HUES6 (cell line): Measurements from ENCODE around the gene TSPAN8.

Source experiments
- H3K27ac ChIP-seq: 2 replicates; pipeline ENCODE4 v1.7.0; 2013; ENCODE audit warnings: low read depth, mild to moderate bottlenecking, low read length, inconsistent platforms
- H3K27me3 ChIP-seq: 2 replicates; pipeline ENCODE4 v1.6.1; 2013; ENCODE audit warnings: low read length; ENCODE audit not compliant: control insufficient read depth, insufficient read depth
- H3K36me3 ChIP-seq: 2 replicates; pipeline ENCODE4 v1.6.1; 2013; ENCODE audit warnings: low read length; ENCODE audit not compliant: control insufficient read depth, insufficient read depth
- H3K4me1 ChIP-seq: 2 replicates; pipeline ENCODE4 v1.6.1; 2013; ENCODE audit warnings: low read length; ENCODE audit not compliant: control insufficient read depth, insufficient read depth
- H3K4me3 ChIP-seq: 2 replicates; pipeline ENCODE4 v1.5.1; 2013; ENCODE audit warnings: low read depth, low read length
- H3K9ac ChIP-seq: one replicate; pipeline ENCODE4 v1.6.1; 2013; ENCODE audit warnings: mild to moderate bottlenecking, low read length
- H3K9me3 ChIP-seq: 2 replicates; pipeline ENCODE4 v1.6.1; 2013; ENCODE audit warnings: low read depth, low read length; ENCODE audit not compliant: control insufficient read depth, insufficient read depth

TSPAN8 gene

GRCh38 chr12:71157601-71158233 lies at the start of gene TSPAN8:
TSS of gene TSPAN8 (minus strand) at chr12:71157999. CDS start at chr12:71157678, 321 bp downstream.
- H3K27me3 ChIP-seq = no peaks in the 10 kb centered on the region
- H3K27ac ChIP-seq = no peak within 1 kb of the TSS

GRCh38 chr12:71201136-71201679 lies 43.4 kb upstream of the TSPAN8 start:
- Histone ChIP-seq H3K9me3 (peaks cover 9% of the 10 kb centered on the region), H3K36me3 (no peaks in the 10 kb centered on the region), H3K4me3 (no peak overlapping the region), H3K27ac (no peak overlapping the region), H3K9ac (no peak overlapping the region), H3K4me1 (peaks cover 13% of the 10 kb centered on the region; the same call in 1 of the 2 replicates), H3K27me3 (no peaks in the 10 kb centered on the region)

More at GRCh38 chr12:71157601-71158233, at the start of gene TSPAN8:
- H3K4me3 ChIP-seq = no peak within 1 kb of the TSS
- peaks cover 7% of the 10 kb centered on the region for H3K4me1 ChIP-seq
- H3K9me3 ChIP-seq = no peaks in the 10 kb centered on the region
- no peaks in the 10 kb centered on the region for H3K36me3 ChIP-seq
- H3K9ac ChIP-seq = no peak within 1 kb of the TSS

GRCh38 chr12:71200706-71201105 lies 42.9 kb upstream of the TSPAN8 start:
- Histone ChIP-seq H3K4me1 (peaks cover 15% of the 10 kb centered on the region; the same call in 1 of the 2 replicates), H3K9me3 (peaks cover 7% of the 10 kb centered on the region; the same call in 1 of the 2 replicates), H3K36me3 (no peaks in the 10 kb centered on the region), H3K27ac (no peak overlapping the region), H3K4me3 (no peak overlapping the region), H3K9ac (no peak overlapping the region), H3K27me3 (no peaks in the 10 kb centered on the region)

- Histone ChIP-seq H3K36me3 (no peaks in the 10 kb centered on the region), H3K9ac (no peak overlapping the region), H3K4me3 (no peak overlapping the region), H3K9me3 (no peaks in the 10 kb centered on the region), H3K4me1 (peaks cover 22% of the 10 kb centered on the region; the same call in 1 of the 2 replicates), H3K27me3 (no peaks in the 10 kb centered on the region), H3K27ac (no peak overlapping the region)
These were observed 39.7 kb upstream of the TSPAN8 start for GRCh38 chr12:71197460-71197859.

GRCh38 chr12:71195338-71195896 lies 37.6 kb upstream of the TSPAN8 start:
- H3K4me3 ChIP-seq = no peak overlapping the region
- no peak overlapping the region for H3K27ac ChIP-seq
- no peaks in the 10 kb centered on the region for H3K36me3 ChIP-seq

GRCh38 chr12:71194657-71195056 lies 36.9 kb upstream of the TSPAN8 start:
- H3K27ac ChIP-seq = no peak overlapping the region
- H3K9ac ChIP-seq = no peak overlapping the region
- peaks cover 15% of the 10 kb centered on the region; the same call in 1 of the 2 replicates for H3K4me1 ChIP-seq
- H3K36me3 ChIP-seq = no peaks in the 10 kb centered on the region
- H3K27me3 ChIP-seq = no peaks in the 10 kb centered on the region
- no peak overlapping the region for H3K4me3 ChIP-seq
- no peaks in the 10 kb centered on the region for H3K9me3 ChIP-seq

More at GRCh38 chr12:71195338-71195896, 37.6 kb upstream of the TSPAN8 start:
- Histone ChIP-seq H3K27me3 (no peaks in the 10 kb centered on the region), H3K9me3 (no peaks in the 10 kb centered on the region), H3K9ac (no peak overlapping the region), H3K4me1 (peaks cover 15% of the 10 kb centered on the region; the same call in 1 of the 2 replicates)

GRCh38 chr12:71193041-71193440 lies 35.2 kb upstream of the TSPAN8 start:
- H3K4me1 ChIP-seq = peaks cover 15% of the 10 kb centered on the region; the same call in 1 of the 2 replicates
- H3K36me3 ChIP-seq = no peaks in the 10 kb centered on the region
- no peaks in the 10 kb centered on the region for H3K9me3 ChIP-seq
- H3K4me3 ChIP-seq = no peak overlapping the region
- no peaks in the 10 kb centered on the region for H3K27me3 ChIP-seq
- H3K27ac ChIP-seq = no peak overlapping the region
- H3K9ac ChIP-seq = no peak overlapping the region

GRCh38 chr12:71191509-71192196 lies 33.9 kb upstream of the TSPAN8 start:
- Histone ChIP-seq H3K27ac (no peak overlapping the region), H3K36me3 (no peaks in the 10 kb centered on the region), H3K4me3 (no peak overlapping the region), H3K27me3 (no peaks in the 10 kb centered on the region), H3K9ac (no peak overlapping the region), H3K9me3 (no peaks in the 10 kb centered on the region), H3K4me1 (peaks cover 15% of the 10 kb centered on the region; the same call in 1 of the 2 replicates)

- Histone ChIP-seq H3K27me3 (no peaks in the 10 kb centered on the region), H3K27ac (no peak overlapping the region)
These were observed 33.0 kb upstream of the TSPAN8 start for GRCh38 chr12:71190822-71191221.

GRCh38 chr12:71187379-71187778 lies 29.6 kb upstream of the TSPAN8 start:
- H3K4me1 ChIP-seq = 0 out of 2 replicates have a peak, but pooled peaks cover 6% of the 10 kb centered on the region
- H3K9ac ChIP-seq = no peak overlapping the region
- H3K27me3 ChIP-seq = no peaks in the 10 kb centered on the region
- H3K36me3 ChIP-seq = no peaks in the 10 kb centered on the region
- H3K4me3 ChIP-seq = no peak overlapping the region
- H3K27ac ChIP-seq = no peak overlapping the region
- H3K9me3 ChIP-seq = no peaks in the 10 kb centered on the region

More at GRCh38 chr12:71190822-71191221, 33.0 kb upstream of the TSPAN8 start:
- no peaks in the 10 kb centered on the region for H3K9me3 ChIP-seq
- H3K4me3 ChIP-seq = no peak overlapping the region
- no peak overlapping the region for H3K9ac ChIP-seq
- no peaks in the 10 kb centered on the region for H3K36me3 ChIP-seq
- H3K4me1 ChIP-seq = peaks cover 14% of the 10 kb centered on the region; the same call in 1 of the 2 replicates
